H7 (cell line): ENCODE data around the gene CHST1. TPM values are rescaled to one million over a fixed set of nuclear protein-coding genes. Genes with fewer than 3 reads are reported as not detected.

Source experiments
- DNase-seq: peaks from one replicate; pipeline ENCODE4 v3.0.0; 2012
- H3K27me3 ChIP-seq: 2 replicates; pipeline ENCODE4 v1.6.0; 2011; ENCODE audit warnings: mild to moderate bottlenecking, low read length; ENCODE audit not compliant: control insufficient read depth, insufficient read depth
- H3K36me3 ChIP-seq: replicated peaks from 2 replicates; pipeline ENCODE4 v1.5.1; 2011; ENCODE audit warnings: low read length; ENCODE audit not compliant: control insufficient read depth, insufficient read depth
- H3K4me3 ChIP-seq: 2 replicates; pipeline ENCODE4 v1.5.1; 2011; ENCODE audit warnings: low read depth, mild to moderate bottlenecking, control low read depth, low read length, moderate library complexity; ENCODE audit not compliant: insufficient read depth
- total RNA-seq: library from RNA; depleted of rRNA; stranded (reverse); fragments of >200 nt; shearing (Covaris generic); gene quantifications from 2 replicates; pipeline ENCODE4 v1.2.3, GENCODE V29; 2014

The CHST1 gene
- total RNA-seq, 1 experiment from 2014 or later, result 0.87 TPM

GRCh38 chr11:45658292-45658991 is 7.0 kb downstream of the CHST1 start:
- Histone ChIP-seq H3K36me3 (no peaks in the 10 kb centered on the region), H3K27me3 (peaks cover 8% of the 10 kb centered on the region), H3K4me3 (no peak overlapping the region)
- DNase-seq, result peak; percentile 92

DNA sequence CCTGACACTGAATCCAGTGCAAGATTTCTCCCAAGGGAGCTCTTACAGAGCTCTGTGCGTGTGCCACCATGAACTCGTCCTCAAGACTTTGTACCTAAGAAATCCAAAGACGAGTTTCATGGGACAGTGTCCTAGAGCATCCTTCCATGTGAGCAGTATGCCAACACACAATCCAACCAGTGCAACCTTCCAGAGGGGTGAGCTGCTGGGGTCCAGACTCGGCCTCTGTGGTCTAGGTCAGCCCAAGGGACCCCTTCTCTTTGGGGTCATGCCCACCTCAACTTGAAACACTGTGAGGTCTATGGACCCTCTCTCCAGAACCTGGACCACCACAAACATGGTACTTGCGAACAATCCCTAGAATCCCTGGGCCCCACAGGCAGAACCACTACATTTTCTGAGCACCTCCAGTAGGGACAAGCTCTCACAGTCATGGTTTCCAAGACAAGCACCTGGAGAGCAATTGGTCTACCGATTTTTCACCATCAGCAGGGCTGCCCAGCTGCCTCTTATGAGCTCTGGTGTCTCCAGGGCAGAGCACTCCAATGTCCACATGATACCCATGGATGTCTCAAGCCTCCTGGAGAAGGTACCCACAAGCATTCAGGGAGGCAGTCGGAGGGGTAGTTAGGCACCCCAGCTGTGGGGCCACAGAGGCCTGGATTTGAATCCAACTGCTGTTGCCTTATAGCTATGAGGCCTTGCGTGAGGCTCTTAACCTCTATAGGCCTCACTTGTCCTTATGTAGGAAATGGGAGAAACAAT is 7.7 kb downstream of the CHST1 start:
- H3K36me3 ChIP-seq, result no peaks in the 10 kb centered on the region
- H3K27me3 ChIP-seq, result peaks cover 1% of the 10 kb centered on the region
- H3K4me3 ChIP-seq, result no peak overlapping the region
- peak; percentile 13 for DNase-seq

- H3K27me3 ChIP-seq, result no peaks in the 10 kb centered on the region
Measured at GRCh38 chr11:45655831-45656230, 9.6 kb downstream of the CHST1 start.

DNA sequence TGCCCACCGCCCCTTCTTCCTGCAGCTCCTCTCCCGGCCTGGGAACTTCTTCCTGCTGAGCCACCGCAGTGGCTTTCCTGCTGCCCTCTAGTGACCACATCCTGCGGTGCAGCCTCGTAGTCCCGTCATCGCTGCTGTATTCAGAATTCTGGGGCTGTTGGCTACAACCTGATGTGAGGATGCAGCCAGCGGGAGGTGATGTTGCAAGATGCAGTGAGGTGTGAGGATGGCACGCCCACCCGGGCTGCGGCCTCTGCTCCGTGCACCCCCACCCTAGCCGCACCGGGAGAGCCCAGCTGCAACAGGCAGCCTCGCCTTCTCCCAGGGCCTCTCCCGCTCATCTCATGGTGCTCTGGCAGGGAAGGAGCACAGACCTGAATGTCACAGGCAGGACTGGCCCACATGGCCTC is 10.1 kb downstream of the CHST1 start:
- Histone ChIP-seq H3K27me3 (no peaks in the 10 kb centered on the region), H3K36me3 (no peaks in the 10 kb centered on the region), H3K4me3 (no peak overlapping the region)
- peak; percentile 95 for DNase-seq

More at GRCh38 chr11:45655831-45656230, 9.6 kb downstream of the CHST1 start:
- DNase-seq, result no peak
- Histone ChIP-seq H3K4me3 (no peak overlapping the region), H3K36me3 (no peaks in the 10 kb centered on the region)

- DNase-seq, result no peak
- H3K27me3 ChIP-seq, result no peaks in the 10 kb centered on the region
- H3K36me3 ChIP-seq, result no peaks in the 10 kb centered on the region
- no peak overlapping the region for H3K4me3 ChIP-seq
Measured at GRCh38 chr11:45655012-45655283, 10.5 kb downstream of the CHST1 start.

DNA sequence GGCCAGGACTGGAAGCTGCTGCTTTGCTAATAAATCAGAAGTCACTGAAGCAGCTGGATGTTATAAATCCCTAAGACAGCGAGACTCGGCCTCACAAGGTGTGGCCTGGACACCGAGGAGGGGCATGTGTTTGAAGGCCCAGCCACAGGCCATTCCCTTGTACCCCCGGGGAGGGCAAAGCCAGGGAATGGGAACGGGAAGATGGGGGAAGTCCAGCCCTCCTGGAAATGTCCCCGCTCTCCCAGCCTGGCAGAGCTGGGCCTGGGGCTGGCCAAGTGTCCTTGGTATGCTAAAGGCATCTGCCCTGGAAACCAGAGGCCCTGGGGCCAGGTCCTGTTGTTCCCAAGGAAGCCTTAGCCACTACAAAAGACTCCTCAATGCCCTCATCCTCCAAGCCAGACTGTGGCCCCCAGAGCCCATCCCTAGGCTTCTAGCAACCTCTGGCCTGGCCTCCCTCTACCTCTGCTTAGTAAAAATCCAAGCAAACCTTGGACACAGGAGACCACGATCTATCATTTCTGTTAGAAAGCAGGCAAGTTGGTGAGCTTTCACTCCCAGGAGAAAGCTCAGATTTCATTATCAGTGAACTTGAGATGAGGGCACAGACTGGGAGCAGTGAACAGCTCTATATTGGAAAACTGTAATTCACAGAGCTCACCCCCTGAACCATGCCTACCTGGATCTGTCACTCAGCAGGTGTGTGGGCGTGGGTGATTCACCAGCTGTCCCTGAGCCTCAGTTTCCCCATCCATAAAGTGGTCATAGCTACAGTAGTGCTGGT is 11.0 kb downstream of the CHST1 start:
- DNase-seq, result peak; percentile 36
- Histone ChIP-seq H3K4me3 (no peak overlapping the region), H3K27me3 (no peaks in the 10 kb centered on the region)

GRCh38 chr11:45653277-45653676 is 12.1 kb downstream of the CHST1 start:
- H3K4me3 ChIP-seq, result no peak overlapping the region
- no peaks in the 10 kb centered on the region for H3K36me3 ChIP-seq
- no peaks in the 10 kb centered on the region for H3K27me3 ChIP-seq
- DNase-seq, result peak; percentile 14

More for the DNA sequence above, 11.0 kb downstream of the CHST1 start:
- H3K36me3 ChIP-seq, result no peaks in the 10 kb centered on the region

DNA sequence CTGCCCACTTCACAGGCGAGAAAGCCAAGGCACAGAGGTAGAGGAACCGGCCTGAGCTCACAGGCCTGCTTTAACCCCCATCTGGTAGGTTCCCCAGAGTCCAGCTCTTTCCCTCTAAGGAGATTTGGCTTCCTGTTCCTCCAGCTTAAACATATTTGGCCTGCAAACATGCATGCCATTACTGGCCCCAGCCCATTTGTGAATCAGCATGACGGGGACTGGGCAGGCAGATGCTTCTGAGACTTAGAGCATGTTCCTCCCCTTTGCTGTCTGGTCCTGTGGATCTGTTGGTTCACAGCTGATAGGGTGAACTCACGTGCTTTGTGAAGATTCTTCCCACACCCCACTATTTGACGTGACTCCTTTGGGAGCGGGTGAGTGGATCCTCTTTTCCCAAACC is 12.6 kb downstream of the CHST1 start:
- H3K36me3 ChIP-seq, result no peaks in the 10 kb centered on the region
- peak; percentile 12 for DNase-seq

GRCh38 chr11:45651841-45652749 is 13.3 kb downstream of the CHST1 start:
- no peaks in the 10 kb centered on the region for H3K27me3 ChIP-seq
- H3K4me3 ChIP-seq, result no peak overlapping the region
- DNase-seq, result peak; percentile 45
- H3K36me3 ChIP-seq, result no peaks in the 10 kb centered on the region

More for the DNA sequence above, 12.6 kb downstream of the CHST1 start:
- Histone ChIP-seq H3K4me3 (no peak overlapping the region), H3K27me3 (no peaks in the 10 kb centered on the region)

- Histone ChIP-seq H3K4me3 (no peak overlapping the region), H3K27me3 (no peaks in the 10 kb centered on the region), H3K36me3 (no peaks in the 10 kb centered on the region)
- peak; percentile 48 for DNase-seq
Measured at GRCh38 chr11:45651156-45651555, 14.3 kb downstream of the CHST1 start.

- Histone ChIP-seq H3K4me3 (no peak overlapping the region), H3K36me3 (no peaks in the 10 kb centered on the region), H3K27me3 (no peaks in the 10 kb centered on the region)
- DNase-seq, result peak; percentile 59
Measured at GRCh38 chr11:45650166-45651095, 15.0 kb downstream of the CHST1 start.

- Histone ChIP-seq H3K27me3 (no peaks in the 10 kb centered on the region), H3K4me3 (no peak overlapping the region), H3K36me3 (no peaks in the 10 kb centered on the region)
- DNase-seq, result peak; percentile 53
Measured at GRCh38 chr11:45649544-45650165, 15.8 kb downstream of the CHST1 start.

GRCh38 chr11:45648931-45649330 is 16.5 kb downstream of the CHST1 start:
- Histone ChIP-seq H3K4me3 (no peak overlapping the region), H3K27me3 (no peaks in the 10 kb centered on the region), H3K36me3 (no peaks in the 10 kb centered on the region)
- DNase-seq, result peak; percentile 16
